Progenitor cell of endocrine pancreas (in vitro differentiated cells): ENCODE results near the gene LENG9. TPM values are rescaled to one million over a fixed set of nuclear protein-coding genes. Genes with fewer than 3 reads are reported as not detected.

Experiments used
- DNase-seq: peaks from one replicate; pipeline ENCODE4 v3.0.0; 2021; ENCODE audit warnings: low spot score; ENCODE audit not compliant: unreplicated experiment
- H3K27ac Mint-ChIP-seq: 2 replicates; pipeline ENCODE4 v1.8.0; 2021; ENCODE audit warnings: mild to moderate bottlenecking, moderate library complexity, mixed read lengths
- H3K27me3 Mint-ChIP-seq: 2 replicates; pipeline ENCODE4 v1.8.0; 2021; ENCODE audit warnings: mixed read lengths
- H3K36me3 Mint-ChIP-seq: 2 replicates; pipeline ENCODE4 v1.8.0; 2022; ENCODE audit warnings: mixed read lengths; ENCODE audit not compliant: insufficient read depth
- H3K4me1 Mint-ChIP-seq: 2 replicates; pipeline ENCODE4 v1.8.0; 2021; ENCODE audit warnings: low read depth, mixed read lengths
- H3K4me3 Mint-ChIP-seq: 2 replicates; pipeline ENCODE4 v1.8.0; 2021; ENCODE audit warnings: low read depth, mild to moderate bottlenecking, moderate library complexity, mixed read lengths
- H3K9me3 Mint-ChIP-seq: 2 replicates; pipeline ENCODE4 v1.8.0; 2021; ENCODE audit warnings: low read depth, mixed read lengths
- total RNA-seq: library from RNA; stranded (reverse); gene quantifications from 2 replicates; pipeline ENCODE4 v1.2.1, GENCODE V29; 2021
- TF ChIP-seq, protein P1 (sequence below): fragments of 200-600 bp; sonication (generic); IDR thresholded peaks from one replicate; pipeline ENCODE4 v1.5.0; 2021; ENCODE audit warnings: antibody characterized with exemption, mild to moderate bottlenecking; ENCODE audit not compliant: unreplicated experiment

Gene LENG9
- total RNA-seq, 1 donor from 2014 or later: 0.72 TPM

- Mint-ChIP-seq H3K27ac (peak overlapping the region; percentile 4), H3K4me3 (peak overlapping the region; percentile 22), H3K27me3 (peaks cover 42% of the 10 kb centered on the region), H3K9me3 (peaks cover 7% of the 10 kb centered on the region), H3K36me3 (peaks cover 9% of the 10 kb centered on the region), H3K4me1 (peaks cover 24% of the 10 kb centered on the region)
- TF ChIP-seq, protein P1, sequence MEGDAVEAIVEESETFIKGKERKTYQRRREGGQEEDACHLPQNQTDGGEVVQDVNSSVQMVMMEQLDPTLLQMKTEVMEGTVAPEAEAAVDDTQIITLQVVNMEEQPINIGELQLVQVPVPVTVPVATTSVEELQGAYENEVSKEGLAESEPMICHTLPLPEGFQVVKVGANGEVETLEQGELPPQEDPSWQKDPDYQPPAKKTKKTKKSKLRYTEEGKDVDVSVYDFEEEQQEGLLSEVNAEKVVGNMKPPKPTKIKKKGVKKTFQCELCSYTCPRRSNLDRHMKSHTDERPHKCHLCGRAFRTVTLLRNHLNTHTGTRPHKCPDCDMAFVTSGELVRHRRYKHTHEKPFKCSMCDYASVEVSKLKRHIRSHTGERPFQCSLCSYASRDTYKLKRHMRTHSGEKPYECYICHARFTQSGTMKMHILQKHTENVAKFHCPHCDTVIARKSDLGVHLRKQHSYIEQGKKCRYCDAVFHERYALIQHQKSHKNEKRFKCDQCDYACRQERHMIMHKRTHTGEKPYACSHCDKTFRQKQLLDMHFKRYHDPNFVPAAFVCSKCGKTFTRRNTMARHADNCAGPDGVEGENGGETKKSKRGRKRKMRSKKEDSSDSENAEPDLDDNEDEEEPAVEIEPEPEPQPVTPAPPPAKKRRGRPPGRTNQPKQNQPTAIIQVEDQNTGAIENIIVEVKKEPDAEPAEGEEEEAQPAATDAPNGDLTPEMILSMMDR: no peak
- no peak for DNase-seq
Observed at GRCh38 chr19:54418030-54418929, 45.3 kb downstream of the LENG9 start.

GRCh38 chr19:54416695-54417491 is 46.7 kb downstream of the LENG9 start:
- Mint-ChIP-seq H3K27ac (no peak overlapping the region), H3K4me1 (peaks cover 23% of the 10 kb centered on the region), H3K36me3 (peaks cover 6% of the 10 kb centered on the region), H3K4me3 (peak overlapping the region; percentile 82), H3K27me3 (peaks cover 48% of the 10 kb centered on the region), H3K9me3 (peaks cover 7% of the 10 kb centered on the region)
- TF ChIP-seq, protein P1: no peak
- no peak for DNase-seq

DNA sequence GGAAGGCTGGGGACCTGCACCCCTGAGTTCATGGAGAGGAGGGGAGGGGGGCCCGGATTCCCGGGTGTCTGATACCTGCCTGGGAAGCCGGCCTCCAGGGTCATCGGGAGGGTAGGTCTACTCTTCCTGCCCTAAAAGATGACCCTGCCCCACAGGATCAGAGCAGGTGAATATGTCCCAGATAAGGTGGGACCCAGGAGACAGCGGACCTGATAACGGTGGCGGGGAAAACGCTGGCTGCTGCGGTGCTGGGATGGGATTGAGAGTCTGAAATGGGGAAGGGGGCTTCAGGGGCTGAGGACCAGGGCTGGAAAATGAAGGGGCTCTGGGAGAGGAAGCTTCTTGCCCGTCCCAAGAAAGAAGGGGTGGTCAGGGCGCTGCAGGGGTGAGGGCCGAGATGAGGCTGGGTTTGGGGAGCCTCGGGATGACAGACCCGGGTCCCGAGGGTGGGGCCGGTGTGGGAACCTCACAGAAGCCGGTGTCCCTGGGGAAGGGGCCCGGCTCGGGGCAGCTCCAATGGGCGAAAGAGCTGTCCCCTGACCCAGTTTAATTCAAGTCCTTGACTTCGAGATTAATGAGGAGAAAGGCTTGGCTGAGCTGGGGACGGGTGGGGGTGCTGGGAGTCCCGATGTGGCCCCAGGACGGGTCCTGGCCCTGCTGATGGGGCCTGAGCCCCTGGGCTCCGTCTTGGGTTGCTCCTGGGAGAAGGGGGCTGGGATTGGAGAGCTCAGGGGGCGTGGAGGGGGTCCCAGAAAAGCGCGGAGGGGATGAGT is 47.5 kb downstream of the LENG9 start:
- Mint-ChIP-seq H3K36me3 (peaks cover 6% of the 10 kb centered on the region), H3K4me1 (peaks cover 22% of the 10 kb centered on the region), H3K9me3 (peaks cover 7% of the 10 kb centered on the region), H3K27ac (peak overlapping the region; percentile 63), H3K4me3 (peak overlapping the region; percentile 82), H3K27me3 (peaks cover 54% of the 10 kb centered on the region)
- TF ChIP-seq, protein P1: no peak
- no peak for DNase-seq

GRCh38 chr19:54415208-54415900 is 48.2 kb downstream of the LENG9 start, which contains the start of gene TTYH1:
Gene TTYH1 (plus strand): TSS chr19:54415464. CDS start chr19:54415553, 89 bp downstream.
- Mint-ChIP-seq H3K4me3 (peak within 1 kb of the TSS; percentile 82), H3K4me1 (peaks cover 19% of the 10 kb centered on the region), H3K36me3 (peaks cover 6% of the 10 kb centered on the region), H3K27me3 (peaks cover 61% of the 10 kb centered on the region), H3K27ac (peak within 1 kb of the TSS; percentile 63), H3K9me3 (peaks cover 7% of the 10 kb centered on the region)
- peak; percentile 56 for DNase-seq
- TF ChIP-seq, protein P1: peak; percentile 75
